ENCODE data around the gene RAB11FIP4. TPM values are rescaled to one million over a fixed set of nuclear protein-coding genes. Genes with fewer than 3 reads are reported as not detected.
A peak's percentile ranks its signal among the peaks of the same experiment; 100 is the strongest.

The RAB11FIP4 gene
- total and polyA plus RNA-seq, 2 of the 13 experiments (the other 11 are each of a cell fraction or from before 2014, with no cell fraction given), result 28.0 to 89.3 TPM

DNA sequence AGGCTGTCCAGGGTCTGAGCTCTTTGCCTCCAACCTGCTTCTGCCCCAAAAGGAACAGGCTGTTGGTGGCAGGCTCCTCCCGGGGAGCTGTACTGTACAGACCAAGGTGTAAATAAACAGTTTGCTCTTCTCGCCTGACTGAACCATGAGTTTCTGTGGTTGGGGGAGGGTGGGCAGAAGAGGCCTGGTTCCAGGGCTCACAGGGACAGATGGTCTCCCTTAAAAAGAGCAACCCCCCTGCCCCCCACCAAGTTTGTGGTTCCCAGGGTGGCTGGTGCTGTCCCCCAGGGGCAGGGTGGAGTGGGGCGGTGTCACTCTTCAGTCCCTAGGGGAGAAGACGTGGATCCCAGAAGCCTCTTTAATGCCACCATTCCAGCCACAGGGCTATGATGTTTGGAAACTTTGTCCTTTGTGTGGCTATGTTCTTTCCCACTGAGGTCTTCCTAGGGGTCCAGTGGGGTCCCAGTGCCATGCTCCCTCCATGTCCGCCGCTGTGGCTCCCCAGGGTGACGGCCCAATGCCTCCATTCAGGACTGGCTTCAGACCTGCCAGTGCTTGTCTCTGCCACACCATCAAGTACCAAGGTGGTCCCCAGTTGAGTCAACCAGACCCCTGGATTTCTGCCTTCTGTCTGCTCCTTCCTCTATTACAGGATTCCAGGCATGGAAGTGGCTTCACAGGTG is 146.7 kb downstream of the RAB11FIP4 start:
- Histone ChIP-seq H4K20me1 (ENCODE audit: insufficient read depth, low read length) (no peaks in the 10 kb centered on the region), H3K4me1 (ENCODE audit: insufficient read depth, low read length) (peaks cover 35% of the 10 kb centered on the region), H3K4me3 (replicated peaks in 1 of 3; ENCODE audit: insufficient read depth in 1 of 3, low read depth in 2 of 3, low read length in 3 of 3) (no peak overlapping the region), H3K79me2 (ENCODE audit: insufficient read depth, low read length) (no peaks in the 10 kb centered on the region), H3K9me3 (ENCODE audit: low read length) (no peaks in the 10 kb centered on the region), H3K36me3 (replicated peaks in 1 of 2; ENCODE audit: control insufficient read depth in 1 of 2, insufficient read depth in 2 of 2, low read length in 2 of 2) (peaks cover 0 to 2% of the 10 kb centered on the region in 2 experiments; a peak in 1 of 5 replicates), H2AFZ (ENCODE audit: low read length) (no peak overlapping the region), H3K27ac (ENCODE audit: extremely low read length, insufficient read depth, low read length) (peak overlapping the region; percentile 20), H3K9ac (ENCODE audit: insufficient read depth, low read depth, low read length) (no peak overlapping the region), H3K27me3 (ENCODE audit: control insufficient read depth in 1 of 2, insufficient read depth in 2 of 2, low read length in 2 of 2) (no peaks in the 10 kb centered on the region), H3K4me2 (ENCODE audit: low read depth, low read length) (no peak overlapping the region)
- WGBS (ENCODE audit: low lambda C conversion rate), result 58% methylated on average over 5 of the region's 7 CpGs
- FAIRE-seq (no peak), DNase-seq (ENCODE audit: low spot score) (no peak), ATAC-seq (peak; percentile 45)
- TF ChIP-seq, protein P1, sequence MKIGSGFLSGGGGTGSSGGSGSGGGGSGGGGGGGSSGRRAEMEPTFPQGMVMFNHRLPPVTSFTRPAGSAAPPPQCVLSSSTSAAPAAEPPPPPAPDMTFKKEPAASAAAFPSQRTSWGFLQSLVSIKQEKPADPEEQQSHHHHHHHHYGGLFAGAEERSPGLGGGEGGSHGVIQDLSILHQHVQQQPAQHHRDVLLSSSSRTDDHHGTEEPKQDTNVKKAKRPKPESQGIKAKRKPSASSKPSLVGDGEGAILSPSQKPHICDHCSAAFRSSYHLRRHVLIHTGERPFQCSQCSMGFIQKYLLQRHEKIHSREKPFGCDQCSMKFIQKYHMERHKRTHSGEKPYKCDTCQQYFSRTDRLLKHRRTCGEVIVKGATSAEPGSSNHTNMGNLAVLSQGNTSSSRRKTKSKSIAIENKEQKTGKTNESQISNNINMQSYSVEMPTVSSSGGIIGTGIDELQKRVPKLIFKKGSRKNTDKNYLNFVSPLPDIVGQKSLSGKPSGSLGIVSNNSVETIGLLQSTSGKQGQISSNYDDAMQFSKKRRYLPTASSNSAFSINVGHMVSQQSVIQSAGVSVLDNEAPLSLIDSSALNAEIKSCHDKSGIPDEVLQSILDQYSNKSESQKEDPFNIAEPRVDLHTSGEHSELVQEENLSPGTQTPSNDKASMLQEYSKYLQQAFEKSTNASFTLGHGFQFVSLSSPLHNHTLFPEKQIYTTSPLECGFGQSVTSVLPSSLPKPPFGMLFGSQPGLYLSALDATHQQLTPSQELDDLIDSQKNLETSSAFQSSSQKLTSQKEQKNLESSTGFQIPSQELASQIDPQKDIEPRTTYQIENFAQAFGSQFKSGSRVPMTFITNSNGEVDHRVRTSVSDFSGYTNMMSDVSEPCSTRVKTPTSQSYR (CRISPR knock-in tag; IDR thresholded peaks at IDR 0.05; ENCODE audit: borderline replicate concordance), result peak; percentile 52; the same call in 1 of the 2 replicates
- TF ChIP-seq KLF12 (CRISPR knock-in tag; IDR thresholded peaks at IDR 0.05; ENCODE audit: borderline replicate concordance) (no peak), EP300 (IDR thresholded peaks at IDR 0.05; ENCODE audit: low read depth in 2 of 2, low read length in 2 of 2) (no peak), EP300 (CRISPR knock-in tag; IDR thresholded peaks at IDR 0.05; ENCODE audit: borderline replicate concordance) (no peak), ZSCAN12 (CRISPR knock-in tag; IDR thresholded peaks at IDR 0.05) (no peak), POLR2G (IDR thresholded peaks at IDR 0.05; ENCODE audit: low read depth, low read length) (0 out of 2 replicates have a peak, but pooled peaks have one; percentile 16)
- TF ChIP-seq, protein P2, sequence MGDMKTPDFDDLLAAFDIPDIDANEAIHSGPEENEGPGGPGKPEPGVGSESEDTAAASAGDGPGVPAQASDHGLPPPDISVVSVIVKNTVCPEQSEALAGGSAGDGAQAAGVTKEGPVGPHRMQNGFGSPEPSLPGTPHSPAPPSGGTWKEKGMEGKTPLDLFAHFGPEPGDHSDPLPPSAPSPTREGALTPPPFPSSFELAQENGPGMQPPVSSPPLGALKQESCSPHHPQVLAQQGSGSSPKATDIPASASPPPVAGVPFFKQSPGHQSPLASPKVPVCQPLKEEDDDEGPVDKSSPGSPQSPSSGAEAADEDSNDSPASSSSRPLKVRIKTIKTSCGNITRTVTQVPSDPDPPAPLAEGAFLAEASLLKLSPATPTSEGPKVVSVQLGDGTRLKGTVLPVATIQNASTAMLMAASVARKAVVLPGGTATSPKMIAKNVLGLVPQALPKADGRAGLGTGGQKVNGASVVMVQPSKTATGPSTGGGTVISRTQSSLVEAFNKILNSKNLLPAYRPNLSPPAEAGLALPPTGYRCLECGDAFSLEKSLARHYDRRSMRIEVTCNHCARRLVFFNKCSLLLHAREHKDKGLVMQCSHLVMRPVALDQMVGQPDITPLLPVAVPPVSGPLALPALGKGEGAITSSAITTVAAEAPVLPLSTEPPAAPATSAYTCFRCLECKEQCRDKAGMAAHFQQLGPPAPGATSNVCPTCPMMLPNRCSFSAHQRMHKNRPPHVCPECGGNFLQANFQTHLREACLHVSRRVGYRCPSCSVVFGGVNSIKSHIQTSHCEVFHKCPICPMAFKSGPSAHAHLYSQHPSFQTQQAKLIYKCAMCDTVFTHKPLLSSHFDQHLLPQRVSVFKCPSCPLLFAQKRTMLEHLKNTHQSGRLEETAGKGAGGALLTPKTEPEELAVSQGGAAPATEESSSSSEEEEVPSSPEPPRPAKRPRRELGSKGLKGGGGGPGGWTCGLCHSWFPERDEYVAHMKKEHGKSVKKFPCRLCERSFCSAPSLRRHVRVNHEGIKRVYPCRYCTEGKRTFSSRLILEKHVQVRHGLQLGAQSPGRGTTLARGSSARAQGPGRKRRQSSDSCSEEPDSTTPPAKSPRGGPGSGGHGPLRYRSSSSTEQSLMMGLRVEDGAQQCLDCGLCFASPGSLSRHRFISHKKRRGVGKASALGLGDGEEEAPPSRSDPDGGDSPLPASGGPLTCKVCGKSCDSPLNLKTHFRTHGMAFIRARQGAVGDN (CRISPR knock-in tag; IDR thresholded peaks at IDR 0.05), result 0 out of 2 replicates have a peak, but pooled peaks have one; percentile 19
- TF ChIP-seq, protein P3, sequence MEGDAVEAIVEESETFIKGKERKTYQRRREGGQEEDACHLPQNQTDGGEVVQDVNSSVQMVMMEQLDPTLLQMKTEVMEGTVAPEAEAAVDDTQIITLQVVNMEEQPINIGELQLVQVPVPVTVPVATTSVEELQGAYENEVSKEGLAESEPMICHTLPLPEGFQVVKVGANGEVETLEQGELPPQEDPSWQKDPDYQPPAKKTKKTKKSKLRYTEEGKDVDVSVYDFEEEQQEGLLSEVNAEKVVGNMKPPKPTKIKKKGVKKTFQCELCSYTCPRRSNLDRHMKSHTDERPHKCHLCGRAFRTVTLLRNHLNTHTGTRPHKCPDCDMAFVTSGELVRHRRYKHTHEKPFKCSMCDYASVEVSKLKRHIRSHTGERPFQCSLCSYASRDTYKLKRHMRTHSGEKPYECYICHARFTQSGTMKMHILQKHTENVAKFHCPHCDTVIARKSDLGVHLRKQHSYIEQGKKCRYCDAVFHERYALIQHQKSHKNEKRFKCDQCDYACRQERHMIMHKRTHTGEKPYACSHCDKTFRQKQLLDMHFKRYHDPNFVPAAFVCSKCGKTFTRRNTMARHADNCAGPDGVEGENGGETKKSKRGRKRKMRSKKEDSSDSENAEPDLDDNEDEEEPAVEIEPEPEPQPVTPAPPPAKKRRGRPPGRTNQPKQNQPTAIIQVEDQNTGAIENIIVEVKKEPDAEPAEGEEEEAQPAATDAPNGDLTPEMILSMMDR (CRISPR knock-in tag; IDR thresholded peaks at IDR 0.05), result peak; percentile 35
- intact Hi-C loops (cut with micrococcal nuclease; ENCODE audit: unreplicated experiment) (no loop called here), in situ Hi-C loops (cut with HindIII; ENCODE audit: extremely low pct_ligation_motif_present, low pct_unique_long_range_greater_than_20kb) (no loop called here)
- BruUV-seq (replicated peaks), result no TSS peak
- POLR2A ChIA-PET, result no interaction called here
- CTCF ChIA-PET (ENCODE audit: low intra/inter-chr PET ratio, low total read pairs), result no interaction called here

Measured in HepG2 (cell line).